Measurements from ENCODE around the gene AHCYL2. TPM values are rescaled to one million over a fixed set of nuclear protein-coding genes. Genes with fewer than 3 reads are reported as not detected.
"Not testable (repeated sequence)": the region's sequence is repeated elsewhere in the genome, so short reads cannot be mapped to it uniquely, and the experiment has no call there.

The AHCYL2 gene
- total RNA-seq, 4 donors from 2014 or later: 22.7 to 41.0 (median 35.7) TPM

DNA sequence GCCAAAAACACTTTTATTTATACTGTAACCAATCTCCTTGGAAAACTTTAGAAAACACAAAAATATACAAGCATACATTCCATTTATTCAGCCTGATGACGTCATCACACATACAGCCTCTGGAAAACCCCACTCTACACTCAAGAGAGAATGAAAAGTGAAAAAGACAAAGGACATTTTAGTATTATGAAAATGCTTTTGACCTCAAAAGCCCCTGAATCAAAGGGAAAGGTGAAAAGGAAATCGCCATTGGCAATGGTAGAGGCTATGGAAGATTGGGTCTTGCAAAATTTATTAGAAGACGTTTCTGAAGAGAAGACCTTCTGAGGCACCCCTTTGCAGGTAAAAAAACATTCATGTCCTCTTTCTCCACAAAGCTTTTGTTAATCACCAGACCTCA, 126.5 kb downstream of the AHCYL2 start:
- no peak for DNase-seq
- no peak overlapping the region for H3K27ac ChIP-seq
- in situ Hi-C loops (cut with MboI; ENCODE audit: low sequenced_read_pairs in 4 of 4): loop anchor here in 3 of 4 donors (25.0 kb wide), 2 partner anchors 286 to 661 kb away; no protein-coding TSS in a partner anchor
- intact Hi-C loops (cut with DNase I; ENCODE audit: low total_unique reads): no loop called here
- no peaks in the 10 kb centered on the region for H3K9me3 ChIP-seq
- no peak for ATAC-seq
- H3K4me1 ChIP-seq: peaks cover 18 to 23% of the 10 kb centered on the region in 2 donors
- H3K36me3 ChIP-seq: no peaks in the 10 kb centered on the region
- no peak for TF ChIP-seq POLR2A (IDR thresholded peaks at IDR 0.05)
- TF ChIP-seq, protein P1, sequence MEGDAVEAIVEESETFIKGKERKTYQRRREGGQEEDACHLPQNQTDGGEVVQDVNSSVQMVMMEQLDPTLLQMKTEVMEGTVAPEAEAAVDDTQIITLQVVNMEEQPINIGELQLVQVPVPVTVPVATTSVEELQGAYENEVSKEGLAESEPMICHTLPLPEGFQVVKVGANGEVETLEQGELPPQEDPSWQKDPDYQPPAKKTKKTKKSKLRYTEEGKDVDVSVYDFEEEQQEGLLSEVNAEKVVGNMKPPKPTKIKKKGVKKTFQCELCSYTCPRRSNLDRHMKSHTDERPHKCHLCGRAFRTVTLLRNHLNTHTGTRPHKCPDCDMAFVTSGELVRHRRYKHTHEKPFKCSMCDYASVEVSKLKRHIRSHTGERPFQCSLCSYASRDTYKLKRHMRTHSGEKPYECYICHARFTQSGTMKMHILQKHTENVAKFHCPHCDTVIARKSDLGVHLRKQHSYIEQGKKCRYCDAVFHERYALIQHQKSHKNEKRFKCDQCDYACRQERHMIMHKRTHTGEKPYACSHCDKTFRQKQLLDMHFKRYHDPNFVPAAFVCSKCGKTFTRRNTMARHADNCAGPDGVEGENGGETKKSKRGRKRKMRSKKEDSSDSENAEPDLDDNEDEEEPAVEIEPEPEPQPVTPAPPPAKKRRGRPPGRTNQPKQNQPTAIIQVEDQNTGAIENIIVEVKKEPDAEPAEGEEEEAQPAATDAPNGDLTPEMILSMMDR (IDR thresholded peaks at IDR 0.05 in 4 of 5, conservative IDR thresholded peaks at IDR 0.05 in 1 of 5): no peak
- no peaks in the 10 kb centered on the region for H3K27me3 ChIP-seq
- no peak overlapping the region for H3K4me3 ChIP-seq

DNA sequence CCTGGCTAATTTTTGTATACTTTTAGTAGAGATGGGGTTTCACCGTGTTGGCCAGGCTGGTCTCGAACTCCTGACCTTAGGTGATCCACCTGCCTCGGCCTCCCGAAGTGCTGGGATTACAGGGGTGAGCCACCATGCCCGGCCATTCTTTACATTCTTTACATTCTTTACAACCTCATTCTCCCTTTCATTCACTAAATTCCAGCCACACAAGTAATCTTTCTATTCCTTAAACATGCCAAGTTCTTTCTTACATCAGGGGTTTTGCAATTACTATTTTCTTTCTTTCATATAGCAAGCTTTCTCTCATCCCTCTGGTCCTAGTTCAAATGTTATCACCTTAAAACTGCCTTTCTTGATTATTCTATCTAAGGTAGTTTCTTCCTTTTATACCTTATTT, 128.3 kb downstream of the AHCYL2 start:
- peaks cover 2 to 11% of the 10 kb centered on the region in 2 donors for H3K4me1 ChIP-seq
- H3K9me3 ChIP-seq; intact Hi-C loops (cut with DNase I; ENCODE audit: low total_unique reads); H3K4me3 ChIP-seq; H3K36me3 ChIP-seq; H3K27me3 ChIP-seq; ATAC-seq; H3K27ac ChIP-seq; DNase-seq: not testable (repeated sequence)
- in situ Hi-C loops (cut with MboI; ENCODE audit: low sequenced_read_pairs in 4 of 4): loop anchor here in 3 of 4 donors (25.0 kb wide), 2 partner anchors 284 to 659 kb away; no protein-coding TSS in a partner anchor

DNA sequence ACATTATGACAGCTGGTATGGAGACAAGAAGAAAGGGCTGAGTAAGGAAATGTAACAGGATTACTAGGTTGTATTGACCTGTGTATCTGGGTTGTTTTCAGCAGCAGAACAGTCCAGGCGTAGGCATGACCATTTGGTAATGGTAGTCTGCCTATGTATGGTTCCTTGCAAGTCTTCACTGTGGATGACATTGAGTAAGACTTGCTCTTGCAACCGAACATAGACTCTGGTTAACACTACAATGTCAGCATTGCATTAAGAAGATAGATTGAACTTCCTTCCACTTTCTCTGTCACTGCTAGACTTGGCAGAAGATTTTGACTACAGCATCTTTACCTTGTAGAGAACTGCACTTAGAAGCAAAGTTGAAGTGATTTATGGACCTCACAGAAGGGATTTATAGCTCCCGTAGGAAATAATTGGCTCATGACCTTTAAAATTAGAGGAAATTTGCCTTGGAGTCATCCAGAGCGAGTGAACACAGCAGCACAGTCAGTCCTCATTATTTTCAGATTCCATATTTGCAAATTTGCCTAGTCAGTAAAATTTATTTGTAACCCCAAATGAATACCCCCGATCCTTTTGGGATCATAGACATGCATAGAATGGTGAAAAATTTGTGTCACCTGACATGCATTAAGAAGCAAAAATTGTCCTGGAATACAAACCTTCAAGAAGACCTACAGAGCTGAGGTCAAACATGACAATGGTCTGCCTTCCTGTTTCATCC, 129.8 kb downstream of the AHCYL2 start:
- in situ Hi-C loops (cut with MboI; ENCODE audit: low sequenced_read_pairs in 4 of 4) (loop anchor here in 3 of 4 donors (25.0 kb wide), 2 partner anchors 283 to 658 kb away; no protein-coding TSS in a partner anchor), intact Hi-C loops (cut with DNase I; ENCODE audit: low total_unique reads) (no loop called here)
- TF ChIP-seq, protein P1 (IDR thresholded peaks at IDR 0.05 in 4 of 5, conservative IDR thresholded peaks at IDR 0.05 in 1 of 5): no peak
- no peak for TF ChIP-seq POLR2A (IDR thresholded peaks at IDR 0.05)
- H3K4me1 ChIP-seq: no peaks in the 10 kb centered on the region
- no peaks in the 10 kb centered on the region for H3K36me3 ChIP-seq
- no peaks in the 10 kb centered on the region for H3K9me3 ChIP-seq
- no peaks in the 10 kb centered on the region for H3K27me3 ChIP-seq
- ATAC-seq (no peak), DNase-seq (no peak)
- H3K4me3 ChIP-seq: no peak overlapping the region
- H3K27ac ChIP-seq: no peak overlapping the region

DNA sequence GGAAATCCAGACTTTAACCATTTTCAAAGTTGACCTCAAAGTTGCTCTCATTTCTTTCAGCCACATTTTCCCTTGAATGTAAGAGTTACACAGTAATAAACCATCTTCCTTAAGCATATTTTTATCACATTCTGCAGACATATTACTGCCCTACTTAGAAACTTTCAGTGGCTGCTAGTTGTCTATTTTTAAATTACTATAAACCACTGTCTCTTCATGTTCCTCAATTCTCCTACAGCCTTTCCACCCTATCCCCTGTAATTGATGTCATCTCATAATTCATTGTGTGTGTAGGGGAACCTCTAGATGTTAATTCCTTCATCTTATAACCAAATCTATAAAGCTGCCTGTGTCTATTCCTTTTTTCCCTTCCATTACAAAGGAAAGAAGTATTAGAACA, 131.3 kb downstream of the AHCYL2 start:
- Histone ChIP-seq H3K27me3 (no peaks in the 10 kb centered on the region), H3K4me1 (no peaks in the 10 kb centered on the region), H3K4me3 (no peak overlapping the region), H3K27ac (no peak overlapping the region), H3K36me3 (no peaks in the 10 kb centered on the region), H3K9me3 (no peaks in the 10 kb centered on the region)
- in situ Hi-C loops (cut with MboI; ENCODE audit: low sequenced_read_pairs in 4 of 4) (loop anchor here in 3 of 4 donors (25.0 kb wide), 2 partner anchors 281 to 656 kb away; no protein-coding TSS in a partner anchor), intact Hi-C loops (cut with DNase I; ENCODE audit: low total_unique reads) (no loop called here)
- ATAC-seq (no peak), DNase-seq (no peak)
- TF ChIP-seq, protein P1 (IDR thresholded peaks at IDR 0.05 in 4 of 5, conservative IDR thresholded peaks at IDR 0.05 in 1 of 5): no peak
- no peak for TF ChIP-seq POLR2A (IDR thresholded peaks at IDR 0.05)

DNA sequence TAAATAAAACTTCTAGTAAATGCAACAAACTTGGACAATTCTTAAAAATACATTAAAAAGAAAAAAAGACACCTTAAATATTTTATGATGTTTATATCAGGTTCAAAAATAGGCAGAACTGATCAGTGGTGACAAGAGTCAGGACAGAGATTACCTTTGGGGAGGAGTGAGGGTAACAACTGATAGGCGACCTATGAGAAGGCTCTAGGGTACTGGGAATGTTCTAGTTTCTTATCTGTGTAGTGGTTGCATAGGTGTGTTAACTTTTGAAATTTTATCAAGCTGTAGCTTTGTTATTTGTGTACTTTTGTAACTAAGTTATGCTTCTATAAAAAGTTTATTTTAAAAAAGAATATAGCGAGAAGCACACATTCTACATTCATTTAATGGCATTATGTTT, 134.3 kb downstream of the AHCYL2 start:
- no peak for DNase-seq
- intact Hi-C loops (cut with DNase I; ENCODE audit: low total_unique reads) (no loop called here), in situ Hi-C loops (cut with MboI; ENCODE audit: low sequenced_read_pairs in 4 of 4) (loop anchor here in 3 of 4 donors (25.0 kb wide), 2 partner anchors 278 to 653 kb away; no protein-coding TSS in a partner anchor)
- Histone ChIP-seq H3K9me3 (no peaks in the 10 kb centered on the region), H3K36me3 (no peaks in the 10 kb centered on the region), H3K27me3 (no peaks in the 10 kb centered on the region), H3K4me3 (no peak overlapping the region), H3K4me1 (no peaks in the 10 kb centered on the region), H3K27ac (no peak overlapping the region)
- ATAC-seq: no peak
- TF ChIP-seq, protein P1 (IDR thresholded peaks at IDR 0.05 in 4 of 5, conservative IDR thresholded peaks at IDR 0.05 in 1 of 5): no peak
- no peak for TF ChIP-seq POLR2A (IDR thresholded peaks at IDR 0.05)

Measured in gastrocnemius medialis (tissue), 4 donors.